Measurements from ENCODE around the gene ISY1. TPM values are rescaled to one million over a fixed set of nuclear protein-coding genes. Genes with fewer than 3 reads are reported as not detected.
A peak's percentile ranks its signal among the peaks of the same experiment; 100 is the strongest.

Gene ISY1
- 10 to 100 TPM in 3 of 4 donors, 1 to 10 TPM in 1; 6.0 to 26.3 (median 19.6) TPM for total RNA-seq

GRCh38 chr3:129160891-129161859, at the start of gene ISY1:
Gene ISY1 (minus strand): TSS chr3:129161063. CDS start chr3:129160975, 88 bp downstream.
- peak within 1 kb of the TSS; percentile 90 to 97 (median 96) for H3K27ac ChIP-seq
- H3K36me3 ChIP-seq, result peaks cover 0 to 45% (median 5%) of the 10 kb centered on the region in 3 donors
- intact Hi-C loops (cut with DNase I), result no loop called here
- no peaks in the 10 kb centered on the region for H3K27me3 ChIP-seq
- no peaks in the 10 kb centered on the region for H3K9me3 ChIP-seq
- H3K4me3 ChIP-seq, result peak within 1 kb of the TSS; percentile 52 to 96 (median 68)
- H3K4me1 ChIP-seq, result peaks cover 16 to 34% (median 17%) of the 10 kb centered on the region in 3 donors
- DNase-seq, result peak; percentile 54
- TF ChIP-seq, protein P1, sequence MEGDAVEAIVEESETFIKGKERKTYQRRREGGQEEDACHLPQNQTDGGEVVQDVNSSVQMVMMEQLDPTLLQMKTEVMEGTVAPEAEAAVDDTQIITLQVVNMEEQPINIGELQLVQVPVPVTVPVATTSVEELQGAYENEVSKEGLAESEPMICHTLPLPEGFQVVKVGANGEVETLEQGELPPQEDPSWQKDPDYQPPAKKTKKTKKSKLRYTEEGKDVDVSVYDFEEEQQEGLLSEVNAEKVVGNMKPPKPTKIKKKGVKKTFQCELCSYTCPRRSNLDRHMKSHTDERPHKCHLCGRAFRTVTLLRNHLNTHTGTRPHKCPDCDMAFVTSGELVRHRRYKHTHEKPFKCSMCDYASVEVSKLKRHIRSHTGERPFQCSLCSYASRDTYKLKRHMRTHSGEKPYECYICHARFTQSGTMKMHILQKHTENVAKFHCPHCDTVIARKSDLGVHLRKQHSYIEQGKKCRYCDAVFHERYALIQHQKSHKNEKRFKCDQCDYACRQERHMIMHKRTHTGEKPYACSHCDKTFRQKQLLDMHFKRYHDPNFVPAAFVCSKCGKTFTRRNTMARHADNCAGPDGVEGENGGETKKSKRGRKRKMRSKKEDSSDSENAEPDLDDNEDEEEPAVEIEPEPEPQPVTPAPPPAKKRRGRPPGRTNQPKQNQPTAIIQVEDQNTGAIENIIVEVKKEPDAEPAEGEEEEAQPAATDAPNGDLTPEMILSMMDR (IDR thresholded peaks at IDR 0.05), result peak; percentile 25 to 87 (median 79)
- TF ChIP-seq POLR2A (IDR thresholded peaks at IDR 0.05), result peak in 3 of 4 donors; percentile 19 to 81 (median 77)
- WGBS, 2 donors, result 0 to 1% methylated on average over 30 to 46 of the region's 67 CpGs

DNA sequence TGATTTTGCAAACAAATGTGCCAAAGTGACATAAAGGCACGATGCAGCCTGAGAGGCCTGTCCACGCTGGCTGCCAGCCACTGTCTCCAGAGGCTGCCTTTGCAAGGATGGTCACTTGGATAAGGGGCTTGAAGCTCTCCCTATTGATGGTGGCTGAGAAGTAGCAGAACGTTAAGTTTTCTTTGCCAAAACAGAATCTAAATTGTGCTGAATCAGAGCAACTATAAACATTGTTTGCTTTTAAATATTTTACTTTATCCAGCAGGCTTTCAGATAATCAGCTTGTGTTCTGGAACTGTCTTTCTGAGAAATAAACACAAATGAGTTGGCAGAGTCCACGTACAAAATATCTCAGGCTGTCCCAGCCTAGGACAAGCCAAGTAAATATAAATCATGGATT, 46.6 kb upstream of the ISY1 start:
- DNase-seq, result no peak

DNA sequence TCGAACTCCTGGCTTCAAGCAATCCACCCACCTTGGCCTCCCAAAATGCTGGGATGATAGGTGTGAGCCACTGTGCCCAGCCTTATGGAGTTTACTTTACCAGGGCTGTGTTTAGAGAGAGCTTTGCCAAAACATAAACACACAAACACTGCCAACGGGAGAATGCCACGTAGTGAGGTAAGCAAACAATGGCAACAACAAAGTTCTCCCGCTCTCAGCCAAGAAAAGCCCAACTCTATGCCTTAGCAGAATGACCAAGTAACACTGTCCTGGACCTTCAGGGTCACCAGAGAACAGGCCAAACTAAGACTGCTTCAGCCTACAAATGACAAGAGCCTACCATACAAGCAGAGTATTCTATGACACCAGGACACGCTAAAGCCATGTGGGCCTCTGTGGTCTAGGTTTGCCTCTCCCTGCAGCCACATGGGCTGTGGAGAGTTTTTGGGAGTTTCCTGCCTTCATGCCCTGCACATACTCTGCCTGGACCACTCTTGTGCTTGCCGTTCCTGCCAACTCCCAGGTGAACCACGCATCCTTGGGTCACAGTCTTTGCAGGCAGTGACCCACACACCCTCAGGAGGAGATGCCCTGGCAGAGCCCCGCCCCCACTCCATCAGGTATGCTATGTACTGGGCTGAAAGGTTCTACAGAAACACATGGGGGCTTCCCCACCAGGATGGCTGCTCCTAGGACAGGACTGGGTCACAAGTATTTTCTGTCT, 44.4 kb upstream of the ISY1 start:
- WGBS, 2 donors, result 25 to 65% methylated on average over 2 to 6 of the region's 8 CpGs
- no peak for DNase-seq
- Histone ChIP-seq H3K9me3 (no peaks in the 10 kb centered on the region), H3K4me3 (no peak overlapping the region), H3K36me3 (no peaks in the 10 kb centered on the region), H3K27me3 (no peaks in the 10 kb centered on the region), H3K27ac (no peak overlapping the region), H3K4me1 (peaks cover 0 to 6% (median 3%) of the 10 kb centered on the region in 3 donors)
- TF ChIP-seq, protein P1 (IDR thresholded peaks at IDR 0.05), result no peak
- TF ChIP-seq POLR2A (IDR thresholded peaks at IDR 0.05), result no peak
- intact Hi-C loops (cut with DNase I), result no loop called here

More for the DNA sequence above, 46.6 kb upstream of the ISY1 start:
- H3K27me3 ChIP-seq, result no peaks in the 10 kb centered on the region
- no peaks in the 10 kb centered on the region for H3K9me3 ChIP-seq
- no peak overlapping the region for H3K4me3 ChIP-seq
- intact Hi-C loops (cut with DNase I), result no loop called here
- peaks cover 10 to 22% (median 16%) of the 10 kb centered on the region in 3 donors for H3K4me1 ChIP-seq
- H3K36me3 ChIP-seq, result no peaks in the 10 kb centered on the region
- peak overlapping the region in 2 of 4 donors; percentile 21 to 67 for H3K27ac ChIP-seq
- TF ChIP-seq POLR2A (IDR thresholded peaks at IDR 0.05), result no peak
- TF ChIP-seq, protein P1 (IDR thresholded peaks at IDR 0.05), result no peak
- 61 to 62% methylated on average over 4 of the region's 4 CpGs for WGBS, 2 donors

- Histone ChIP-seq H3K4me1 (peaks cover 0 to 6% (median 3%) of the 10 kb centered on the region in 3 donors), H3K36me3 (no peaks in the 10 kb centered on the region), H3K27me3 (no peaks in the 10 kb centered on the region), H3K27ac (no peak overlapping the region), H3K4me3 (no peak overlapping the region), H3K9me3 (no peaks in the 10 kb centered on the region)
- DNase-seq, result no peak
- intact Hi-C loops (cut with DNase I), result no loop called here
- TF ChIP-seq, protein P1 (IDR thresholded peaks at IDR 0.05), result no peak
- no peak for TF ChIP-seq POLR2A (IDR thresholded peaks at IDR 0.05)
- whole genome bisulfite sequencing, 2 donors, result 62 to 68% methylated on average over 2 of the region's 2 CpGs
Measured at GRCh38 chr3:129204473-129204872, 43.6 kb upstream of the ISY1 start.

Measured in esophagus squamous epithelium (tissue), 5 donors.